K562 (cell line): ENCODE data around the gene ATP1A2. TPM values are rescaled to one million over a fixed set of nuclear protein-coding genes. Genes with fewer than 3 reads are reported as not detected.
A peak's percentile ranks its signal among the peaks of the same experiment; 100 is the strongest.

Experiments used
- ATAC-seq: fragments of 200-7000 bp; cut with Tn5 transposase; 3 replicates; pipeline ENCODE4 v1.9.1; 2020; ENCODE audit warnings: moderate library complexity
- BruUV-seq: library from RNA; stranded (reverse); fragments of 400-500 nt; replicated peaks from 2 replicates; lab custom pipeline; 2021; lab: Mats Ljungman, UMichigan
- CTCF ChIA-PET: fragments of 300-600 bp; formaldehyde crosslinking; extraction: SDS; loops from one replicate; lab custom pipeline; 2021; ENCODE audit warnings: low intra/inter-chr PET ratio; lab: Yijun Ruan, JAX
- POLR2A ChIA-PET: fragments of 300-600, 350-650 bp; sonication (Branson Sonifier 250); formaldehyde crosslinking; extraction: SDS; loops from one replicate; lab custom pipeline; 2021; ENCODE audit warnings: antibody characterized with exemption, inconsistent platforms; lab: Yijun Ruan, JAX
- DNase-seq, 4 experiments: peaks; one replicate each; pipeline versions ENCODE4 v3.0.0 to v3.0.0-alpha.2; 2011 to 2018; ENCODE audit warnings: low spot score in 3 of 4, mixed read lengths in 3 of 4; ENCODE audit errors: extremely low read depth in 1 of 4
- FAIRE-seq: peaks from 2 replicates; lab custom pipeline; 2011; peaks lifted over from hg19 to GRCh38; lab: Jason Lieb, UNC
- H2AFZ ChIP-seq: 2 replicates; pipeline ENCODE4 v1.6.0; 2011; ENCODE audit warnings: low read depth, low read length, control low read depth, inconsistent platforms
- H3K27ac ChIP-seq: fragments of 200-600 bp; 3 replicates; pipeline ENCODE4 v1.8.0; 2011; ENCODE audit warnings: low read depth, mild to moderate bottlenecking, control low read depth, inconsistent platforms, low read length, moderate library complexity, mixed read lengths; ENCODE audit errors: extremely low read depth
- H3K27me3 ChIP-seq, 2 experiments: fragments of 300-600 bp in 1 of 2; 2 replicates in 1 of 2; 3 replicates in 1 of 2; pipeline versions ENCODE4 v1.6.0 to v1.8.0; 2011; ENCODE audit warnings: inconsistent platforms in 2 of 2, low read length in 2 of 2, mild to moderate bottlenecking in 1 of 2, mixed read lengths in 1 of 2, moderate library complexity in 1 of 2; ENCODE audit not compliant: control insufficient read depth in 2 of 2, insufficient read depth in 2 of 2
- H3K36me3 ChIP-seq: fragments of 300-600 bp; 3 replicates; pipeline ENCODE4 v1.8.0; 2011; ENCODE audit warnings: mild to moderate bottlenecking, low read length, inconsistent platforms; ENCODE audit not compliant: control insufficient read depth, insufficient read depth
- H3K4me1 ChIP-seq, 2 experiments: fragments of 200-600 bp in 1 of 2; replicated peaks in 1 of 2; 2 replicates in 1 of 2; 3 replicates in 1 of 2; pipeline versions ENCODE4 v1.5.1 to v1.8.0; 2011; ENCODE audit warnings: inconsistent platforms in 2 of 2, low read length in 2 of 2, mild to moderate bottlenecking in 1 of 2, mixed read lengths in 1 of 2, moderate library complexity in 1 of 2; ENCODE audit not compliant: control insufficient read depth in 2 of 2, insufficient read depth in 2 of 2
- H3K4me2 ChIP-seq: 2 replicates; pipeline ENCODE4 v1.6.1; 2011; ENCODE audit warnings: low read length, control low read depth, inconsistent platforms, mixed read lengths; ENCODE audit not compliant: insufficient read depth
- H3K4me3 ChIP-seq: fragments of 200-600 bp; sonication (generic), shearing (Covaris generic); 2 replicates; pipeline ENCODE4 v1.5.1; 2016; ENCODE audit warnings: control low read depth, inconsistent platforms
- H3K79me2 ChIP-seq: fragments of 200-600 bp; 3 replicates; pipeline ENCODE4 v1.8.0; 2011; ENCODE audit warnings: low read length, inconsistent platforms; ENCODE audit not compliant: control insufficient read depth, insufficient read depth
- H3K9ac ChIP-seq, 2 experiments: 2 replicates each; pipeline versions ENCODE4 v1.6.0 to v1.6.1; 2011; ENCODE audit warnings: low read depth in 2 of 2, low read length in 2 of 2, control low read depth in 1 of 2, inconsistent platforms in 1 of 2, mild to moderate bottlenecking in 1 of 2, mixed read lengths in 1 of 2; ENCODE audit not compliant: insufficient read depth in 1 of 2
- H3K9me1 ChIP-seq: one replicate; pipeline ENCODE4 v1.6.0; 2011; ENCODE audit warnings: inconsistent platforms, mild to moderate bottlenecking, low read length, moderate library complexity; ENCODE audit not compliant: control insufficient read depth, insufficient read depth
- H3K9me3 ChIP-seq: replicated peaks from 2 replicates; pipeline ENCODE4 v1.5.1; 2011; ENCODE audit warnings: low read depth, low read length, inconsistent platforms; ENCODE audit not compliant: control insufficient read depth, insufficient read depth
- H4K20me1 ChIP-seq: replicated peaks from 2 replicates; pipeline ENCODE4 v1.6.1; 2011; ENCODE audit warnings: low read length, inconsistent platforms, mixed read lengths; ENCODE audit not compliant: control insufficient read depth, insufficient read depth
- NCOR1 ChIP-seq: fragments of 450-650 bp; IDR thresholded peaks from 2 replicates; pipeline ENCODE4 v1.6.1; 2016; ENCODE audit warnings: mild to moderate bottlenecking, moderate library complexity
- USF2 ChIP-seq: sonication (generic); formaldehyde crosslinking; IDR thresholded peaks from 2 replicates; pipeline ENCODE4 v1.5.0; 2020; ENCODE audit warnings: missing genetic modification reagents
- WGBS: fragments of 100-300 bp; shearing (Covaris generic); methylation state at CpG from one replicate; pipeline ENCODE4 v1.1.6; 2016; ENCODE audit warnings: low coverage, mixed read lengths; ENCODE audit not compliant: insufficient coverage; ENCODE audit errors: missing lambda C conversion rate; 5-methylcytosine and 5-hydroxymethylcytosine counted together
- in situ Hi-C: fragments of 300-500 bp; cut with MboI; formaldehyde crosslinking; loops from 4 replicates; pipeline ENCODE4 v1.15.0; 2018; ENCODE audit warnings: inconsistent platforms, mixed read lengths
- intact Hi-C: fragments of 100-400 bp; cut with micrococcal nuclease; formaldehyde crosslinking; loops from 2 replicates; pipeline ENCODE4 v1.14.2; 2022
- polyA plus RNA-seq, 8 experiments: library from polyadenylated mRNA; depleted of rRNA in 4 of 8; stranded (reverse) in 5 of 8; unstranded in 3 of 8; fragments of >200 nt; fragmentation: Nextera tagmentation in 2 of 8; fragmentation: Illumina TruSeq in 1 of 8; extraction: Ambion mirVana in 2 of 8; extraction: Trizol in 1 of 8; gene quantifications; 2 replicates each; pipeline versions ENCODE4 v1.2.1 to v1.2.3, GENCODE V29; 2011 to 2014; ENCODE audit warnings: inconsistent platforms in 1 of 8, missing spikeins in 1 of 8
- total RNA-seq, 7 experiments: library from RNA; depleted of rRNA in 6 of 7; stranded (reverse); fragments of >200 nt in 6 of 7; fragmentation: Illumina TruSeq in 2 of 7; extraction: Trizol in 2 of 7; gene quantifications; 2 replicates each; pipeline versions ENCODE4 v1.2.1 to v1.2.3, GENCODE V29; 2011 to 2021; ENCODE audit warnings: low replicate concordance in 1 of 7
- TF ChIP-seq, protein P1 (sequence below): sonication (generic); formaldehyde crosslinking; IDR thresholded peaks from 2 replicates; pipeline ENCODE4 v1.9.0; 2022; ENCODE audit warnings: mild to moderate bottlenecking, missing genetic modification reagents

Gene ATP1A2
- total and polyA plus RNA-seq, 9 of the 15 experiments (the other 6 are each of a cell fraction or from before 2014, with no cell fraction given) = 0.04 to 0.11 (median 0.09) TPM; not detected in 6

DNA sequence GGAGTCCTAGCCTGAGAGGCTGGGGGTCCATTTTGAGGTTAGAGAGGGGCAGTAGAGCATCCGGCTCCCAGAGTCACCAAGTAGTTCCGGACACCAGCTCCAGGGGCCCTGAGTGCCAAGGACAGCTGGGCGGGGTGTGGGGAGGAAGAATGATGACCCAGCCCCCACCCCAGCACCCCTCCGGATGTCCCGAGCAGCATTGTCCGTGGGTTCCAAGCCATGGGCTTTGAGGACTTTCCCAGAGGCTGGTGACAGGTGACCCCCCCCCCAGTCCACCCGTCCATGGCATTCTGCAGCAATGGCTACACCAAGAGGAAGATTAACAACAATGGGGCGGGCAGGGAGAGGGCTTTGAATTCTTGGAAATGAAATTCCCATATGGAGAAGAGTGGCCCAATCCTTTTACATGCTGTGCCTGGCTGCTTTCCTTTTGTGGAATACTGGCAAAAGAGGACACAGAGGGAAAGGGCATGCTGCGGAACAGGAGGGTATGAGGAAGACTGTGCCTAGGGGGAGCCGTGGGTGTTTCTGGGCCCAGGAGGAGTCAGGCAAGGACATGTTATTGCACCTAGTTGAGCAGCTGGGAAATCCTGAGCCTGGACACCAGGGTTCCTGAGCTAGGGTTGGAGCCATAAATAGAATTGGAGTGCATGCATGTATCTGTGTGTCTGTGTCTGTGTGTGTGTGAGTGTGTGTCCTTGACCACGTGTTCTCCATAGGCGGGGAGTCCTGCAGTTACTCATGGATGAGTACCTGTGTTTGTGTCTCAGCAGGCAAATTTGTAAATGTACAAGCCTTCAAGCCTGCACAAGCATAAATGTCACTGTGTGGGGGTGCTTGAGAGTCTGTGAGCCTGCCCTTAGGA is 956 bp downstream of the ATP1A2 start:
- H3K27me3 ChIP-seq = peaks cover 30 to 63% of the 10 kb centered on the region in 2 experiments
- WGBS = 10% methylated on average over 12 of the region's 12 CpGs
- in situ Hi-C loops (no loop called here), intact Hi-C loops (no loop called here)
- ATAC-seq (no peak), FAIRE-seq (no peak), DNase-seq (no peak)
- H3K27ac ChIP-seq = no peak overlapping the region
- TF ChIP-seq NCOR1 (no peak), USF2 (CRISPR knock-in tag) (peak; percentile 33; the same call in 1 of the 2 replicates)
- TF ChIP-seq, protein P1, sequence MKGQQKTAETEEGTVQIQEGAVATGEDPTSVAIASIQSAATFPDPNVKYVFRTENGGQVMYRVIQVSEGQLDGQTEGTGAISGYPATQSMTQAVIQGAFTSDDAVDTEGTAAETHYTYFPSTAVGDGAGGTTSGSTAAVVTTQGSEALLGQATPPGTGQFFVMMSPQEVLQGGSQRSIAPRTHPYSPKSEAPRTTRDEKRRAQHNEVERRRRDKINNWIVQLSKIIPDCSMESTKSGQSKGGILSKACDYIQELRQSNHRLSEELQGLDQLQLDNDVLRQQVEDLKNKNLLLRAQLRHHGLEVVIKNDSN (CRISPR knock-in tag) = peak; percentile 58
- H3K4me2 ChIP-seq = no peak overlapping the region
- ChIA-PET POLR2A (interaction anchor here (0.6 to 0.8 kb wide), 3 partner anchors 8 to 128 kb away, joined by 3 to 5 read pairs (median 3); no protein-coding TSS in a partner anchor), CTCF (no interaction called here)
- no peaks in the 10 kb centered on the region for H4K20me1 ChIP-seq
- H3K4me3 ChIP-seq = no peak overlapping the region
- no peaks in the 10 kb centered on the region; a peak in 1 of 5 replicates for H3K4me1 ChIP-seq
- no peaks in the 10 kb centered on the region for H3K79me2 ChIP-seq
- no peak overlapping the region for H2AFZ ChIP-seq
- H3K36me3 ChIP-seq = no peaks in the 10 kb centered on the region
- no peaks in the 10 kb centered on the region for H3K9me3 ChIP-seq
- H3K9ac ChIP-seq = no peak overlapping the region
- BruUV-seq = no TSS peak
- H3K9me1 ChIP-seq = no peaks in the 10 kb centered on the region
